HG03060 (cell line): ENCODE results near the gene GPRIN1.
A peak's percentile ranks its signal among the peaks of the same experiment; 100 is the strongest.

Experiments used
- ATAC-seq: cut with Tn5 transposase; IDR thresholded peaks from one replicate; pipeline ENCODE4 v1.9.1; 2021; ENCODE audit warnings: low read depth, moderate number of reproducible peaks; ENCODE audit not compliant: unreplicated experiment

Gene GPRIN1

DNA sequence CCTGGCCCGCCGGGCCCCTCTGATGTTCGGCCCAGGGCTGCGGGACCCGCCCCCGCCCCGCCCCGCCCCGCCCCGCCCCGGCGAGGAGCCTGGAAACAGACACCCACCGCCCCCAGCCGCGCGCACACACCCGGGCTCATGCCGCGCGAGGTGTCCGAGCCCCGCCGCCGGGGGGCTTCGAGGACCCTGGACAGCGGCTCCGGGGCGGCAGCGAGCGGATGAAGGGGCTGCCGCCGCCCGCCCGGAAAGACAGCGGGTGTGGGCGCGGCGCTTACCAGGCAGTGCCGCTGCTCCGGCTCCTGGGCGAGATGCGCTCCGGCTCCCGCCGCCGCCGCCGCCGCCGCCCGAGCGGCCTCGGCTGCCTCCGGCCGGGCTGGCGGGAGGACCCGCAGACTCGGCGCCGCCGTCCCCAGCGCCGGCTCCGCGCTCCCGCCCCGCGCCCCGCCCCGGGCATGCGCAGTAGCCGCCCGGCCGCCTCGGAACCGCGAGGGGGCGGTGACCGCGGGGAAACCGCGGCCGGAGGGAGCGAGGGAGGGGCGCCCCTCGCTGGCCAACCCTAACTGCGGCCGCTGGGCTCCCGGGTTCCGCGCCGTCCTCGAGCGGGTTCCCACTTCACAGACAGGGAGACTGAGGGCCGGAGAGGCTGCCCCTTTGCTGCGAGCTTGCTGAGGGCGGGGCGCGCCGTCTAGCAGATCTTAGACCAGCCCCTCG, at the start of gene GPRIN1:
TSS of gene GPRIN1 (minus strand) at position 433 of the 711 bp plus-strand sequence. CDS start 10,322 bp downstream, outside the sequence.
- ATAC-seq: no peak

- ATAC-seq: no peak
These were observed 49.5 kb upstream of the GPRIN1 start for GRCh38 chr5:176659512-176659839.

GRCh38 chr5:176658817-176659511, 49.0 kb upstream of the GPRIN1 start:
- ATAC-seq: no peak

GRCh38 chr5:176658007-176658599, 48.1 kb upstream of the GPRIN1 start:
- no peak for ATAC-seq

DNA sequence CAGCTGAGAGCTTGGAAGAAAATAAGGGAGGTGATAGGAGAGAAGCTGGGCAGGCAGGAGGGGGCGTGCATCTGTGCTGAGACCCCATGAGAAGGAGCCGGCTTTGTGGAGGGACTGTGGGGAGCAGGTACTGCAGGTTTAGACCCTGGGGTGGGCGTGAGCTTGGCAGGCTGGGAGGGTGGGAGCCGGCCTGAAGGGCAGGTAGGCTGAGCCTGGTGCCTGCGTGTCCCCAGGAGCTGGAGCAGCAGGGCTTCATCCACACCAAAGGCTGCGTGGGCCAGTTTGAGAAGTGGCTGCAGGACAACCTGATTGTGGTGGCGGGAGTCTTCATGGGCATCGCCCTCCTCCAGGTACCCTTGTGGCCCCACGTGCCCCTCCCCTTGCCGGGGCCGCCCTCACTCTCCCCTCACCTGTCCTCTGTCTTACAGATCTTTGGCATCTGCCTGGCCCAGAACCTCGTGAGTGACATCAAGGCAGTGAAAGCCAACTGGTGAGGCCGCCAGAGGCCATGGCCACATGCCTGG, 46.6 kb upstream of the GPRIN1 start:
- ATAC-seq: no peak

- ATAC-seq: no peak
These were observed 44.9 kb upstream of the GPRIN1 start for GRCh38 chr5:176654856-176655255.

GRCh38 chr5:176653401-176654385, 43.7 kb upstream of the GPRIN1 start:
- ATAC-seq: no peak

DNA sequence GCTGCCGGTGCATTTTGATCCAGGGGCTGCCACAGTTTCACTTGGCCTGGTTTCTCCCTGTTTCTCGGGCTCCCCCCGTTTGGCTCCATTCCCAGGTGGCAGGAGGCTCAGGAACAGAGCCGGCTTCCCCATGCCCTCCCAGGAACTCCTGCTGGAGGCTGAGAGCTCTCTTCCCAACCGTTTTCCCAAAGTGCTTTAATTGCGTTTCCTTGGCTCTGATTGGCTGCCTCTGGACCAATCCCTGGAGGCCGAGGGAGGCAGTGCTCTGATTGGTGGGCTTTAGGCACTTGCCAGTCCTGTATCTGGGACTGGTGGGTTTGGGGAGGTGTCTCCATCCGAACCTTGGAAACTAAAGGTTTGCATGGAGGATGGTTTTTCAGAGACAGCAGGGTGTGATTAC, 42.2 kb upstream of the GPRIN1 start:
- no peak for ATAC-seq

GRCh38 chr5:176651472-176651980, 41.6 kb upstream of the GPRIN1 start:
- ATAC-seq: no peak

DNA sequence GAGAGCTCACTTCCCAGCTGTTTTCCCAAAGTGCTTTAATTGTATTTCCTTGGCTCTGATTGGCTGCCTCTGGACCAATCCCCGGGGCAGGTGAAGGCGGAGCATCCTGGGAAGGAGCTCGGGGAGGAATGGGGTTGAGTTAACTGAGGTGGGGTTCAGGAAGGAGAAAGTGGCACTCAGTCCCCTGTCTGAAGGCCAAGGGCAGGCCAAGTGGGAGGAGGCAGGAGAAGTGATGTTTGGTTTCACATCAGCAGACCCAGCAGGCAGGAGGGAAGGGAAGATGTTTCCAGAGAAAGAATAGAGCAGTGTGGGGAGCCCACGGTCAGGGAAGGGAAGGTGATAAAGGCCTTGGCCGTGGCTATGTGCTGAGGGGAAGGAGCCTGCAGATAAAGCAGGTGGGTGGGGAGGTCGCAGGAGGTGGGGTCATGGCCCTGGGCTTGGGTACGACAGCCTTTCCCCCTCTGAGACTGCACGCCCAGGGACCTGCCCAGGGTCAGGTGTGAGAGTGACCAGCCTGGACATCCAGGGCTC, 40.5 kb upstream of the GPRIN1 start:
- no peak for ATAC-seq

DNA sequence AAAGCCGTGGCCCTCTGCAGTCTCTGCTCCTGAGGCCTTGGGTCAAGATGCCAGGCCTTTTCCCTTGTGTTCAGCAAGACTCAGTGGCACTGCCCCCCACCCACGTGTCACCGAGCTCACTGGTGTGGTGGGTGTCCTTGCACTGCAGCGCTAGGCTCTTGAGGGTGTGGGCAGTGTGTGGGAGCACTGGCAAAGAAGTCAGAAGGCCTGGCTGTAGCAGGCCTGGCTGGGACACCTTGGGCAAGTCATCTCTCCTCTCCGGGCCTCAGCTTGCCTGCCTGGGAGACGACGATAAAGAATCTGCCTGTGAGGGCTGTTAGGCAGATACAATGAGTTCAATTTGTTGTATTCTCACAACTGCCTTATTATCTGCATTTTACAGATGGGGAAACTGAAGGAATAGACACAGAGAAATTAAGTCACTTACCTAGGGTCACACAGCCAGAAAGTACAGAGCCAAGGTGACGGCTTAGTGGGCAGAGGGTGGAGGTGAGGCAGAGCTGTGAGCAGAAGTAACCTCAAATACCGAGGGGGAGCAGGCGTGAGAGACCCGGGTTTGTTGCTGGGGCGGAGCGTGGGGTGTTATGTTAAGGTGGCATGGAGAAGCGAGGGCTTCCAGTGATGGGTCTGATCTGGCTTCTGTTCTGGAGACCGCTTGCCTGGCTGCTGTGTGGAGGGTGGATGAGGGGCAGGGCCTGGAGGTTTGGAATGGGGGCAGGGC, 38.7 kb upstream of the GPRIN1 start:
- no peak for ATAC-seq

- no peak for ATAC-seq
These were observed 38.0 kb upstream of the GPRIN1 start for GRCh38 chr5:176647843-176648473.

GRCh38 chr5:176647030-176647842, 37.3 kb upstream of the GPRIN1 start, which contains the start of gene TSPAN17:
TSS of gene TSPAN17 (plus strand) at chr5:176647484. CDS start at chr5:176647616, 132 bp downstream.
- ATAC-seq: peak; percentile 84

DNA sequence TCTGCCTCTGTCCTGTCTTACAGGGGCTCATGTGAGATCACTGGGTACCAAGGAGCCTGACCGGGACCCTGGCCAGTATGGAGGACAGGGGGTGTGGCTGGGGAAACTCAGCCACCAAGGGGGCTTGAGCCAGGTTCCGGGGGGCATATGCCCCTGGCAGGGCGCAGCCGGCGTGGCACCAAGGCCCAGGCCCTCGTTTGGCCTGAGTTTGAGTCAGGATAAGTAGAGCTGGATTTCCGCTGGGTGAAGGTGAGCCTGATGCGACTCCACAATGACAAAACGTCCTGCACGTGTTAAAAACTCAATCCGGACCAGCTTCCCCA, 36.7 kb upstream of the GPRIN1 start:
- ATAC-seq: peak; percentile 6

- ATAC-seq: no peak
These were observed 36.2 kb upstream of the GPRIN1 start for GRCh38 chr5:176646049-176646706.

- ATAC-seq: no peak
These were observed 35.1 kb upstream of the GPRIN1 start for GRCh38 chr5:176644878-176645670.

DNA sequence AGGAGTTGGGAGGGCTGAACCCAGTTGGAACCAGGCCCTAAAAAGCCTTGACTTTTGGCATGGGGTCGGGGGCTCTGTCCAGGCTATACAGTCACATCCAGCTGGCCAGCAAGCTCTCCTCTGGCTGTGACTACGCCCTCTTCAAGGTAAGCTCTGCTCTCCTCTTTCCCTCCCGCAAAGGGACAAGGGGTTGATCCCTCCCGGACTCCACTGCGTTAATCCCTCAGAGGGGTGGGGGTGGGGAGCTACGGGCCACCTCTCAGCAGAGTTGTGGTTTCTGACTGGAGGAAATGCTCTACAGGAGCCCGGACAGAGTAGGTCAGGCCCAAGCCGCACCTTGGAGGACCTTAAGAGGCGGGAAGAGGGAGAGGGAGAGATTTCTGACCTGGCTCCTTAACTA, 34.3 kb upstream of the GPRIN1 start:
- ATAC-seq: no peak
